Bronchial epithelial cell (primary cell): ENCODE results near the gene SAMD4A. TPM values are rescaled to one million over a fixed set of nuclear protein-coding genes. Genes with fewer than 3 reads are reported as not detected.

Source experiments
- DNase-seq: peaks from one replicate; pipeline ENCODE4 v3.0.0-alpha.2; 2010; ENCODE audit warnings: low read depth
- FAIRE-seq: peaks from 2 replicates; lab custom pipeline; 2011; peaks lifted over from hg19 to GRCh38; lab: Jason Lieb, UNC
- H3K27me3 ChIP-seq: 2 replicates; pipeline ENCODE4 v1.5.1; 2011; ENCODE audit warnings: low read length; ENCODE audit not compliant: control insufficient read depth, insufficient read depth
- H3K36me3 ChIP-seq: 2 replicates; pipeline ENCODE4 v1.5.1; 2011; ENCODE audit warnings: low read length; ENCODE audit not compliant: control insufficient read depth, insufficient read depth
- H3K4me3 ChIP-seq: 2 replicates; pipeline ENCODE4 v1.5.1; 2011; ENCODE audit warnings: mild to moderate bottlenecking, low read depth, low read length, control low read depth
- CTCF ChIP-seq: IDR thresholded peaks from 2 replicates; pipeline ENCODE4 v1.5.1; 2011; ENCODE audit warnings: mild to moderate bottlenecking, moderate library complexity, low read length, control low read depth, inconsistent platforms; ENCODE audit not compliant: insufficient read depth, severe bottlenecking
- total RNA-seq: library from RNA; depleted of rRNA; stranded (reverse); fragments of >200 nt; gene quantifications from 2 replicates; pipeline ENCODE4 v1.2.1, GENCODE V29; 2014

The SAMD4A gene
- total RNA-seq, 1 donor from 2014 or later: 13.4 TPM

GRCh38 chr14:54672688-54673087, 105.8 kb downstream of the SAMD4A start:
- no peak for DNase-seq
- Histone ChIP-seq H3K36me3 (no peaks in the 10 kb centered on the region), H3K27me3 (no peaks in the 10 kb centered on the region), H3K4me3 (no peak overlapping the region)
- no peak for FAIRE-seq
- TF ChIP-seq CTCF: no peak

GRCh38 chr14:54673193-54674045, 106.5 kb downstream of the SAMD4A start:
- Histone ChIP-seq H3K36me3 (no peaks in the 10 kb centered on the region), H3K4me3 (no peak overlapping the region), H3K27me3 (no peaks in the 10 kb centered on the region)
- no peak for DNase-seq
- FAIRE-seq: no peak
- no peak for TF ChIP-seq CTCF

GRCh38 chr14:54674046-54674741, 107.3 kb downstream of the SAMD4A start:
- no peak overlapping the region for H3K4me3 ChIP-seq
- DNase-seq (no peak), FAIRE-seq (no peak)
- no peak for TF ChIP-seq CTCF
- no peaks in the 10 kb centered on the region for H3K36me3 ChIP-seq
- no peaks in the 10 kb centered on the region for H3K27me3 ChIP-seq

GRCh38 chr14:54675236-54676128, 108.6 kb downstream of the SAMD4A start:
- H3K27me3 ChIP-seq: no peaks in the 10 kb centered on the region

More at GRCh38 chr14:54675236-54676128, 108.6 kb downstream of the SAMD4A start:
- no peak for TF ChIP-seq CTCF
- DNase-seq (no peak), FAIRE-seq (no peak)
- Histone ChIP-seq H3K36me3 (no peaks in the 10 kb centered on the region), H3K4me3 (no peak overlapping the region)
